Activated CD8-positive, alpha-beta T cell treated with anti-CD3 and anti-CD28 coated beads, Interleukin-2, amount 10 ng/mL, durations not matched to agents 7 days and 5 days (primary cell): ENCODE measurements around the gene PCBD1. TPM values are rescaled to one million over a fixed set of nuclear protein-coding genes. Genes with fewer than 3 reads are reported as not detected.

Source experiments
- ATAC-seq: fragments of 150-1000 bp; cut with Tn5 transposase; one replicate; pipeline ENCODE4 v1.10.0; 2021; ENCODE audit warnings: moderate library complexity
- CTCF ChIA-PET: fragments of 350-600 bp; sonication (Branson Sonifier 250); formaldehyde crosslinking; loops from one replicate; lab custom pipeline; 2021; ENCODE audit warnings: antibody characterized with exemption; lab: Charles Lee
- POLR2A ChIA-PET: fragments of 350-600 bp; sonication (Branson Sonifier 250); formaldehyde crosslinking; loops from one replicate; lab custom pipeline; 2021; ENCODE audit warnings: antibody characterized with exemption; lab: Charles Lee
- DNase-seq: peaks from one replicate; pipeline ENCODE4 v3.0.0-alpha.2; 2020
- H3K27ac Mint-ChIP-seq: one replicate; pipeline ENCODE4 v1.8.0; 2021; ENCODE audit warnings: mild to moderate bottlenecking, mixed read lengths
- H3K27me3 Mint-ChIP-seq: one replicate; pipeline ENCODE4 v1.8.0; 2021; ENCODE audit warnings: low read depth, mixed read lengths
- H3K36me3 Mint-ChIP-seq: one replicate; pipeline ENCODE4 v1.8.0; 2021; ENCODE audit warnings: low read depth, mixed read lengths
- H3K4me1 Mint-ChIP-seq: one replicate; pipeline ENCODE4 v1.8.0; 2021; ENCODE audit warnings: low read depth, mixed read lengths
- H3K4me3 Mint-ChIP-seq: one replicate; pipeline ENCODE4 v1.8.0; 2021; ENCODE audit warnings: mild to moderate bottlenecking, mixed read lengths
- H3K9me3 Mint-ChIP-seq: one replicate; pipeline ENCODE4 v1.8.0; 2022; ENCODE audit warnings: mixed read lengths; ENCODE audit not compliant: insufficient read depth
- total RNA-seq, 2 experiments: library from RNA; stranded (reverse); gene quantifications; one replicate each; pipeline ENCODE4 v1.2.3, GENCODE V29; 2021

The PCBD1 gene
- total RNA-seq, result 10 to 100 TPM; 28.6 to 31.7 TPM

GRCh38 chr10:70887804-70888800 lies at the start of gene PCBD1:
Gene PCBD1 (minus strand): TSS chr10:70888565. CDS start chr10:70888533, 32 bp downstream.
- H3K36me3 Mint-ChIP-seq, result peaks cover 15% of the 10 kb centered on the region
- ATAC-seq (peak; percentile 89), DNase-seq (peak; percentile 82)
- peak within 1 kb of the TSS; percentile 80 for H3K4me3 Mint-ChIP-seq
- ChIA-PET CTCF (interaction anchor here (0.6 to 2.1 kb wide), 7 partner anchors 11 to 427 kb away, joined by 3 to 7 read pairs (median 4); partner anchors contain the start of gene SGPL1), POLR2A (interaction anchor here (0.5 to 1.8 kb wide), 4 partner anchors 9 to 350 kb away, joined by 3 to 8 read pairs (median 4); no protein-coding TSS in a partner anchor)
- H3K27ac Mint-ChIP-seq, result peak within 1 kb of the TSS; percentile 92
- H3K27me3 Mint-ChIP-seq, result no peaks in the 10 kb centered on the region
- peaks cover 18% of the 10 kb centered on the region for H3K4me1 Mint-ChIP-seq
- H3K9me3 Mint-ChIP-seq, result no peaks in the 10 kb centered on the region

GRCh38 chr10:70937661-70938060 lies 49.3 kb upstream of the PCBD1 start:
- Mint-ChIP-seq H3K4me1 (no peaks in the 10 kb centered on the region), H3K9me3 (no peaks in the 10 kb centered on the region), H3K36me3 (no peaks in the 10 kb centered on the region), H3K27me3 (peaks cover 3% of the 10 kb centered on the region), H3K4me3 (no peak overlapping the region), H3K27ac (no peak overlapping the region)
- no peak for ATAC-seq
- CTCF ChIA-PET, result no interaction called here
- no peak for DNase-seq
- POLR2A ChIA-PET, result no interaction called here

GRCh38 chr10:70936111-70936510 lies 47.7 kb upstream of the PCBD1 start:
- H3K36me3 Mint-ChIP-seq, result no peaks in the 10 kb centered on the region
- H3K4me3 Mint-ChIP-seq, result no peak overlapping the region
- H3K27ac Mint-ChIP-seq, result no peak overlapping the region
- H3K9me3 Mint-ChIP-seq, result no peaks in the 10 kb centered on the region
- no peak for DNase-seq
- CTCF ChIA-PET, result no interaction called here
- no peaks in the 10 kb centered on the region for H3K4me1 Mint-ChIP-seq
- ATAC-seq, result no peak
- POLR2A ChIA-PET, result no interaction called here
- H3K27me3 Mint-ChIP-seq, result peaks cover 3% of the 10 kb centered on the region

GRCh38 chr10:70935631-70936030 lies 47.3 kb upstream of the PCBD1 start:
- CTCF ChIA-PET, result no interaction called here
- no peak for ATAC-seq
- POLR2A ChIA-PET, result no interaction called here

GRCh38 chr10:70935125-70935625 lies 46.8 kb upstream of the PCBD1 start:
- Mint-ChIP-seq H3K4me1 (no peaks in the 10 kb centered on the region), H3K27ac (no peak overlapping the region), H3K9me3 (no peaks in the 10 kb centered on the region), H3K27me3 (no peaks in the 10 kb centered on the region), H3K36me3 (no peaks in the 10 kb centered on the region), H3K4me3 (no peak overlapping the region)
- DNase-seq (no peak), ATAC-seq (no peak)
- ChIA-PET CTCF (no interaction called here), POLR2A (no interaction called here)

More at GRCh38 chr10:70935631-70936030, 47.3 kb upstream of the PCBD1 start:
- Mint-ChIP-seq H3K27me3 (peaks cover 3% of the 10 kb centered on the region), H3K4me3 (no peak overlapping the region), H3K27ac (no peak overlapping the region), H3K9me3 (no peaks in the 10 kb centered on the region), H3K36me3 (no peaks in the 10 kb centered on the region), H3K4me1 (no peaks in the 10 kb centered on the region)
- DNase-seq, result no peak

- ChIA-PET POLR2A (no interaction called here), CTCF (no interaction called here)
- no peak for DNase-seq
- Mint-ChIP-seq H3K36me3 (no peaks in the 10 kb centered on the region), H3K27ac (no peak overlapping the region), H3K4me3 (no peak overlapping the region), H3K4me1 (no peaks in the 10 kb centered on the region), H3K27me3 (no peaks in the 10 kb centered on the region), H3K9me3 (no peaks in the 10 kb centered on the region)
- ATAC-seq, result no peak
Measured at GRCh38 chr10:70934701-70935100, 46.3 kb upstream of the PCBD1 start.

- no peaks in the 10 kb centered on the region for H3K36me3 Mint-ChIP-seq
- ATAC-seq (no peak), DNase-seq (no peak)
- no peaks in the 10 kb centered on the region for H3K4me1 Mint-ChIP-seq
- CTCF ChIA-PET, result interaction anchor here (1.2 kb wide), 1 partner anchor 132 kb away, joined by 3 read pairs; no protein-coding TSS in a partner anchor
- no peak overlapping the region for H3K4me3 Mint-ChIP-seq
- H3K27me3 Mint-ChIP-seq, result no peaks in the 10 kb centered on the region
- H3K9me3 Mint-ChIP-seq, result no peaks in the 10 kb centered on the region
- POLR2A ChIA-PET, result no interaction called here
- no peak overlapping the region for H3K27ac Mint-ChIP-seq
Measured at GRCh38 chr10:70932392-70933196, 44.2 kb upstream of the PCBD1 start.

GRCh38 chr10:70931168-70931815 lies 42.9 kb upstream of the PCBD1 start:
- Mint-ChIP-seq H3K4me1 (no peaks in the 10 kb centered on the region), H3K9me3 (no peaks in the 10 kb centered on the region), H3K27ac (no peak overlapping the region), H3K27me3 (no peaks in the 10 kb centered on the region), H3K4me3 (no peak overlapping the region), H3K36me3 (no peaks in the 10 kb centered on the region)
- CTCF ChIA-PET, result no interaction called here
- ATAC-seq, result no peak
- POLR2A ChIA-PET, result no interaction called here
- DNase-seq, result no peak

- no peaks in the 10 kb centered on the region for H3K27me3 Mint-ChIP-seq
- no peak overlapping the region for H3K4me3 Mint-ChIP-seq
- ChIA-PET POLR2A (no interaction called here), CTCF (no interaction called here)
- H3K9me3 Mint-ChIP-seq, result no peaks in the 10 kb centered on the region
- H3K36me3 Mint-ChIP-seq, result no peaks in the 10 kb centered on the region
- ATAC-seq (no peak), DNase-seq (no peak)
- H3K27ac Mint-ChIP-seq, result no peak overlapping the region
- H3K4me1 Mint-ChIP-seq, result no peaks in the 10 kb centered on the region
Measured at GRCh38 chr10:70930263-70931000, 42.1 kb upstream of the PCBD1 start.

- Mint-ChIP-seq H3K36me3 (no peaks in the 10 kb centered on the region), H3K4me1 (no peaks in the 10 kb centered on the region), H3K27me3 (no peaks in the 10 kb centered on the region), H3K9me3 (no peaks in the 10 kb centered on the region), H3K27ac (no peak overlapping the region), H3K4me3 (no peak overlapping the region)
- DNase-seq (no peak), ATAC-seq (no peak)
- CTCF ChIA-PET, result no interaction called here
- POLR2A ChIA-PET, result no interaction called here
Measured at GRCh38 chr10:70928140-70928539, 39.8 kb upstream of the PCBD1 start.
